ENCODE measurements around the gene GBP5. TPM values are rescaled to one million over a fixed set of nuclear protein-coding genes. Genes with fewer than 3 reads are reported as not detected.
"Not testable (repeated sequence)": the region's sequence is repeated elsewhere in the genome, so short reads cannot be mapped to it uniquely, and the experiment has no call there.

Gene GBP5
- total RNA-seq, 1 donor = under 0.01 TPM

DNA sequence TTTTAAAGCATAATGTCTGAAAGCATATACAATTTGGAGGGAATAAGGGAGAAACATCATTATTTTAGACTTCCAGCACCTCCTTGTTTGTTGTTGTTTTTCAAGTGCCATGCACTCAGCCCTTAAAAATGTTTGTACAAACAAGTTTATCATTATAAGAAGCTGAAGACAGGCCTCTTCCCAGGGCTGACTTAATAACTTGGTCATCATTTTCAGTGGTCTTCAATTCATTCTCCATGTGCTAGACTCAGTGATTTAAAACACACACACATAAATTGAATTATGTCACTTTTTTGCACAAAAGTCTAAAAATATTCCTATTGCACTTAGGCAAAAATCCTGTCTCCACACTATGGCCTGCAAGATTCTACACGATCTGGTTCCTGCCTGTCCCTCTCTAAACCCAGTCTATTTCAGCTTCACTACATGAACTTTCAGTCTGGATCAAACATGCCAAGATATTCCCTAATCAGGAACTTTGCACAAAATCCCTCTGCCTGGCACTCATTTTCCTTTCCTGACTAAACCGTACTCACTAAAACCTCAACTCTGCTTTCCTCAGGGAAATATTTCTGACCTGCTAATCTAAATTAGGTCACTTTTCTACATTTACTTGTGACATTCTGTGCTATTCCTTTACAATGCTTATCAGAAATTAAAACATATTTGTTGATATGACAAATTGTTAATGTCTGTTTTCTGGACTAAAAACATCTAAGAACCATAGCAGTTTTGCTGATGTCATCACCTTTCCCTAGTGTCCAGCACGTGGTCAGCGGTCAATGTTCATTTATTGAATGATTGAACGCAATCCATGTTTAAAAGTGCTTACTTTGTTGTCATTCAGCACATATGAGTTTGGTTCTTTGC lies 14.8 kb upstream of the GBP5 start:
- H2AFZ ChIP-seq (ENCODE audit: low read length) = no peak overlapping the region
- H3K4me1 ChIP-seq (ENCODE audit: insufficient read depth, low read length) = no peaks in the 10 kb centered on the region
- H3K4me3 ChIP-seq (ENCODE audit: insufficient read depth, low read length) = no peak overlapping the region
- no peak for TF ChIP-seq CTCF (IDR thresholded peaks at IDR 0.05; ENCODE audit: extremely low read depth, low read depth, low read length)
- DNase-seq (ENCODE audit: insufficient read length, low spot score, missing footprints) = no peak
- H4K20me1 ChIP-seq (ENCODE audit: insufficient read depth, low read length) = no peaks in the 10 kb centered on the region
- no peaks in the 10 kb centered on the region for H3K79me2 ChIP-seq (ENCODE audit: insufficient read depth, low read length)
- H3K36me3 ChIP-seq (ENCODE audit: insufficient read depth, low read length) = no peaks in the 10 kb centered on the region
- H3K27me3 ChIP-seq (ENCODE audit: insufficient read depth, low read length) = no peaks in the 10 kb centered on the region
- H3K9me3 ChIP-seq (ENCODE audit: low read depth, low read length) = no peaks in the 10 kb centered on the region
- H3K27ac ChIP-seq (ENCODE audit: low read depth, low read length) = no peak overlapping the region
- H3K4me2 ChIP-seq (ENCODE audit: insufficient read depth, low read length) = no peak overlapping the region

- Histone ChIP-seq H3K4me2 (ENCODE audit: insufficient read depth, low read length) (no peak overlapping the region), H3K27ac (ENCODE audit: low read depth, low read length) (no peak overlapping the region), H3K27me3 (ENCODE audit: insufficient read depth, low read length) (no peaks in the 10 kb centered on the region), H2AFZ (ENCODE audit: low read length) (no peak overlapping the region), H3K4me3 (ENCODE audit: insufficient read depth, low read length) (no peak overlapping the region), H3K4me1 (ENCODE audit: insufficient read depth, low read length) (no peaks in the 10 kb centered on the region), H4K20me1 (ENCODE audit: insufficient read depth, low read length) (no peaks in the 10 kb centered on the region), H3K9me3 (ENCODE audit: low read depth, low read length) (no peaks in the 10 kb centered on the region), H3K36me3 (ENCODE audit: insufficient read depth, low read length) (no peaks in the 10 kb centered on the region), H3K79me2 (ENCODE audit: insufficient read depth, low read length) (no peaks in the 10 kb centered on the region)
- no peak for TF ChIP-seq CTCF (IDR thresholded peaks at IDR 0.05; ENCODE audit: extremely low read depth, low read depth, low read length)
- no peak for DNase-seq (ENCODE audit: insufficient read length, low spot score, missing footprints)
Measured at GRCh38 chr1:89286549-89287180, 14.0 kb upstream of the GBP5 start.

DNA sequence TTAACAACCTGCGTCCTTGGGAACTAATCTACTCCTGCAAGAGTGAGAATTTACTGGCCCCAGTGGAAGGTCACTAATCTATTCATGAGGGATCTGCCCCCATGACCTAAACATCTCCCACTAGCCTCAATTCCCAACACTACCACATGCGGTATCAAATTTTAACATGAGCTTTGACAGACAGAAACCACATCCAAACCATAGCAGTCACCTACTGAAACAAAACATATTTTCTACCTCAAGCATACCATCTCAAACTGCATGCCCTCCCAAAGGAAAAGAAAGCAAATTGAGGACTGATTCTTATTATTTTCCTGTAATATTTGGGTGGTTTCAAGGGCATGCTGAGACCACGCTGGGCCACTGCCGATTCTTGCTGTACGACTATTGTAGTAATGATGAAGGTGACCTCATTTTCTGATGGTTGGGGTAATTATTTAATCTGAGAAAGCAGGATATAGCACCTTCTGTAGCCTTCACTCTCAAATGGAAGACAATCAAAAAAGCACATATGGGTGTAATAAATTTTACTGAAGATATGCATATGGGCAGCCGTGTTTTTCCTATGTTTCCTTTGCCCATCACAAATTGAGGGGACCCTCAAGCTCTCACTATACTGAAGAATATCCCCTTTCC lies 13.2 kb upstream of the GBP5 start:
- Histone ChIP-seq H2AFZ (ENCODE audit: low read length) (no peak overlapping the region), H3K79me2 (ENCODE audit: insufficient read depth, low read length) (no peaks in the 10 kb centered on the region), H3K27ac (ENCODE audit: low read depth, low read length) (no peak overlapping the region), H3K36me3 (ENCODE audit: insufficient read depth, low read length) (no peaks in the 10 kb centered on the region), H3K27me3 (ENCODE audit: insufficient read depth, low read length) (no peaks in the 10 kb centered on the region), H3K4me2 (ENCODE audit: insufficient read depth, low read length) (no peak overlapping the region), H3K9me3 (ENCODE audit: low read depth, low read length) (no peaks in the 10 kb centered on the region), H4K20me1 (ENCODE audit: insufficient read depth, low read length) (no peaks in the 10 kb centered on the region), H3K4me3 (ENCODE audit: insufficient read depth, low read length) (no peak overlapping the region), H3K4me1 (ENCODE audit: insufficient read depth, low read length) (no peaks in the 10 kb centered on the region)
- no peak for DNase-seq (ENCODE audit: insufficient read length, low spot score, missing footprints)
- no peak for TF ChIP-seq CTCF (IDR thresholded peaks at IDR 0.05; ENCODE audit: extremely low read depth, low read depth, low read length)

DNA sequence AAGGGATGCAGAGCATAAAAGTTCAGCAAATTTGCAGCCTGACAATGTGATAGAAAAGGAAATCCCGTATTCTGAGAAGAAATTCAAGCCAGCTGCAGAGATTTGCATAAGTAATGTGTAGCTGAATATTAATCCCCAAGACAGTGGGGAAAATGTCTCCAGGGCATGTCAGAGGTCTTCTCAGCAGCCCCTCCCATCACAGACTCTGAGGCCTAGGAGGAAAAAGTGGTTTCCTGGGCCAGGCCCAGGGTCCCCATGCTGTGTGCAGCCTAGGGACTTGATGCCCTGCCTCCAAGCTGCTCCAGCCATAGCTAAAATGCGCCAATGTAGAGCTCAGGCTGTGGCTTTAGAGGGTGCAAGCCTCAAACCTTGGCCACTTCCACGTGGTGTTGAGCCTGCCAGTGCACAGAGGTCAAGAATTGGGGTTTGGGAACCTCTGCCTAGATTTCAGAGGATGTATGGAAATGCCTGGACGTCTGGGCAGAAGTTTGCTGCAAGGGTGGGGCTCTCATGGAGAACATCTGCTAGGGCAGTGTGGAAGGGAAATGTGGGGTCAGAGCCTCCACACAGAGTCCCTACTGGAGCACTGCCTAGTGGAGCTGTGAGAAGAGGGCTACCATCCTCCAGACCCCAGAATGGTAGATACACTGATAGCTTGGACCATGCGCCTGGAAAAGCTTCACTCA lies 11.6 kb upstream of the GBP5 start:
- H3K4me1 ChIP-seq (ENCODE audit: insufficient read depth, low read length); H4K20me1 ChIP-seq (ENCODE audit: insufficient read depth, low read length): not testable (repeated sequence)

More for the DNA sequence above, 11.6 kb upstream of the GBP5 start:
- H2AFZ ChIP-seq (ENCODE audit: low read length); H3K27me3 ChIP-seq (ENCODE audit: insufficient read depth, low read length); DNase-seq (ENCODE audit: insufficient read length, low spot score, missing footprints); H3K4me2 ChIP-seq (ENCODE audit: insufficient read depth, low read length); H3K36me3 ChIP-seq (ENCODE audit: insufficient read depth, low read length); H3K9me3 ChIP-seq (ENCODE audit: low read depth, low read length); H3K79me2 ChIP-seq (ENCODE audit: insufficient read depth, low read length); H3K27ac ChIP-seq (ENCODE audit: low read depth, low read length); H3K4me3 ChIP-seq (ENCODE audit: insufficient read depth, low read length): not testable (repeated sequence)
